ENCODE results near the gene KRTAP10-12.

Gene KRTAP10-12

DNA sequence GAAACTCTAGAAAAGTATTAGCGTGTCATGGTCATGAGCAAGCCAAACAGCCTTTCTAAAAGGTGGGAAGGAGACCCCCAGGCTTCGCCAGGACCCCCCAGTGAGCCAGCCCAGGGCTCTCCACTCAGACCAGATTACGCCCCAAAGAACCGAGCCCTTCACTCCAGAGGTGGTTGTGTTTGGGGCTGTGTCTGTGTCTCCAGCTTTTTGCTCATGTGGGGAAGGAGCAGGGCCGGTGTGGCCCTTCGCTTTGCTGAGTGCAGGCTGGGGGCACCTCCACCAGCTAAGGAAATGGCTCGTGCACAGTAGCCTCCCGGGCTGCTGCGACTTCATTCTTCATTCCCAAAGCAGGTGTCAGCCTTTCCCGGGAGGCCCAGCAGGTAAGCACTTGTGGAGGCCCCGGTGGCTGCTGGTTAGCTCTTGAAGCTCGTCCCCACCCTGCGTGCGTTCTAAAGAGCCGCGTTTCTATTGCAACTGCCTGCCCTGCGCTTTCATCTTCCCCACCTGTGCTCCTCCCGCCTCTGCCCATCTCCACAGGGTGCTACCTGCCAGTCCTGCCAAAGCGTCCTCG, 13.9 kb downstream of the KRTAP10-12 start:
- TF ChIP-seq EZH2 (optimal IDR thresholded peaks at IDR 0.05; ENCODE audit: low read depth, low read length): no peak
- no peak for TF ChIP-seq EZH2phosphoT487 (IDR thresholded peaks at IDR 0.05; ENCODE audit: low read length)
- TF ChIP-seq, protein P1, sequence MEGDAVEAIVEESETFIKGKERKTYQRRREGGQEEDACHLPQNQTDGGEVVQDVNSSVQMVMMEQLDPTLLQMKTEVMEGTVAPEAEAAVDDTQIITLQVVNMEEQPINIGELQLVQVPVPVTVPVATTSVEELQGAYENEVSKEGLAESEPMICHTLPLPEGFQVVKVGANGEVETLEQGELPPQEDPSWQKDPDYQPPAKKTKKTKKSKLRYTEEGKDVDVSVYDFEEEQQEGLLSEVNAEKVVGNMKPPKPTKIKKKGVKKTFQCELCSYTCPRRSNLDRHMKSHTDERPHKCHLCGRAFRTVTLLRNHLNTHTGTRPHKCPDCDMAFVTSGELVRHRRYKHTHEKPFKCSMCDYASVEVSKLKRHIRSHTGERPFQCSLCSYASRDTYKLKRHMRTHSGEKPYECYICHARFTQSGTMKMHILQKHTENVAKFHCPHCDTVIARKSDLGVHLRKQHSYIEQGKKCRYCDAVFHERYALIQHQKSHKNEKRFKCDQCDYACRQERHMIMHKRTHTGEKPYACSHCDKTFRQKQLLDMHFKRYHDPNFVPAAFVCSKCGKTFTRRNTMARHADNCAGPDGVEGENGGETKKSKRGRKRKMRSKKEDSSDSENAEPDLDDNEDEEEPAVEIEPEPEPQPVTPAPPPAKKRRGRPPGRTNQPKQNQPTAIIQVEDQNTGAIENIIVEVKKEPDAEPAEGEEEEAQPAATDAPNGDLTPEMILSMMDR (IDR thresholded peaks at IDR 0.05; ENCODE audit: low read length): no peak
- no peaks in the 10 kb centered on the region for H3F3A ChIP-seq (ENCODE audit: insufficient read depth, low read length)
- no peaks in the 10 kb centered on the region for H4K20me1 ChIP-seq (ENCODE audit: insufficient read depth, low read length)
- no peak overlapping the region for H2AFZ ChIP-seq (ENCODE audit: low read length)
- H3K36me3 ChIP-seq (replicated peaks; ENCODE audit: insufficient read depth, low read length): no peaks in the 10 kb centered on the region
- no peak overlapping the region for H3K9ac ChIP-seq (ENCODE audit: low read length)
- peaks cover 97% of the 10 kb centered on the region for H3K27me3 ChIP-seq (replicated peaks; ENCODE audit: insufficient read depth, low read length)
- no peak overlapping the region for H3K27ac ChIP-seq (ENCODE audit: low read length)
- H3K9me3 ChIP-seq (replicated peaks; ENCODE audit: insufficient read depth, low read length): no peaks in the 10 kb centered on the region
- no peaks in the 10 kb centered on the region for H3K79me2 ChIP-seq (ENCODE audit: low read length)
- no peak for DNase-seq
- no peaks in the 10 kb centered on the region for H3K4me1 ChIP-seq (ENCODE audit: low read length)
- H3K9me2 ChIP-seq (replicated peaks; ENCODE audit: insufficient read depth, low read length): no peaks in the 10 kb centered on the region
- H3K4me3 ChIP-seq (ENCODE audit: low read length): no peak overlapping the region
- no peak overlapping the region for H3K4me2 ChIP-seq (ENCODE audit: low read depth, low read length)

DNA sequence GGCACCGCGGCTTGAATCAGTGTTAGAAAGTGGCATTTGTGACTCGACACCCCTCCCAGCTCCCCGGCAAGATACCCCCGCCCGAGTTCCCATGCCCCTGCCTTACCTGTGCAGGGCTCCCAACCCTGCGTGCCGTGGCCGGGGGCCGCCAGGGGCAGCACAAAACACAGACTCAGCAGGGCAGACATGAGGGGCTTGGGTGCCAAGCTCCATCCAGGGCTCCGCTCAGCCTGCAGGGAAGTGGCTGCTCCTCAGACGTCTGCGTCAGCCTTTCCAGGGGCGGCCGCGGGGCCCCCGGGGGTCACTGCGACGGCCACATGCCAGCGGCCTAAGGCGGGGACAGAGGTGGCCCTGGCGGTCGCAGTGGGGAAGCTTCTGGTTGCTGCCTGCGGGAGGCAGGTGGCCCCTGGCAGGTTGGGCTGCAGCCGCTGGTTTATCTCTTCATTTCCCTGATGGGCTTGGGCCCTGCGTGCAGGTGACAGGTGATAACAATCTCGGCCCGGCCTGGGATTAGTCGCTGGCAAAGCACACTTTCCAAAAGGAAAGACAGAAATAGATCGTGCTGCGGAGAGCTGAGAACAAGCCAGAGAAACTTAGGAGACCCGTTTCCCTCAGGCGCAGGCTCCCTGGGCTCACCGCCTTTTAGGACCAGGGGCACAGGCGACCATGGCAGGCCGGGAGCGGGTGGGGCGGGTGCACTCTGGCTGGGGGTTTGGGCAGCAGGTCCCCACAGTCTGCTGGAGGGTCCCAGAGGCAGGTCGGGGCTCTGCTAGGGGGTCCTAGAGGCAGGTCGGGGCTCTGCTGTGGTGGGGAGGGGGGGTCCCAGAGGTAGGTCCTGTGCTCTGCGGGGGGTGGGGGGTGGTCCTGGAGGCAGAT, 14.6 kb downstream of the KRTAP10-12 start, which contains the start of gene TSPEAR:
TSPEAR (minus strand) TSS at position 246 of the 876 bp plus-strand sequence; CDS start at position 188, 58 bp downstream.
- no peak for DNase-seq
- H3K9me3 ChIP-seq (replicated peaks; ENCODE audit: insufficient read depth, low read length): no peaks in the 10 kb centered on the region
- H3K4me3 ChIP-seq (ENCODE audit: low read length): no peak within 1 kb of the TSS
- H3K4me1 ChIP-seq (ENCODE audit: low read length): no peaks in the 10 kb centered on the region
- H3K4me2 ChIP-seq (ENCODE audit: low read depth, low read length): no peak within 1 kb of the TSS
- no peak within 1 kb of the TSS for H2AFZ ChIP-seq (ENCODE audit: low read length)
- no peaks in the 10 kb centered on the region for H3K9me2 ChIP-seq (replicated peaks; ENCODE audit: insufficient read depth, low read length)
- no peaks in the 10 kb centered on the region for H3K79me2 ChIP-seq (ENCODE audit: low read length)
- H3K9ac ChIP-seq (ENCODE audit: low read length): no peak within 1 kb of the TSS
- no peaks in the 10 kb centered on the region for H3F3A ChIP-seq (ENCODE audit: insufficient read depth, low read length)
- TF ChIP-seq EZH2phosphoT487 (IDR thresholded peaks at IDR 0.05; ENCODE audit: low read length): peak; percentile 79; the same call in 1 of the 2 replicates
- no peak for TF ChIP-seq EZH2 (optimal IDR thresholded peaks at IDR 0.05; ENCODE audit: low read depth, low read length)
- TF ChIP-seq, protein P1 (IDR thresholded peaks at IDR 0.05; ENCODE audit: low read length): no peak
- H3K27me3 ChIP-seq (replicated peaks; ENCODE audit: insufficient read depth, low read length): peaks cover 91% of the 10 kb centered on the region
- H4K20me1 ChIP-seq (ENCODE audit: insufficient read depth, low read length): no peaks in the 10 kb centered on the region
- no peaks in the 10 kb centered on the region for H3K36me3 ChIP-seq (replicated peaks; ENCODE audit: insufficient read depth, low read length)
- H3K27ac ChIP-seq (ENCODE audit: low read length): no peak within 1 kb of the TSS

DNA sequence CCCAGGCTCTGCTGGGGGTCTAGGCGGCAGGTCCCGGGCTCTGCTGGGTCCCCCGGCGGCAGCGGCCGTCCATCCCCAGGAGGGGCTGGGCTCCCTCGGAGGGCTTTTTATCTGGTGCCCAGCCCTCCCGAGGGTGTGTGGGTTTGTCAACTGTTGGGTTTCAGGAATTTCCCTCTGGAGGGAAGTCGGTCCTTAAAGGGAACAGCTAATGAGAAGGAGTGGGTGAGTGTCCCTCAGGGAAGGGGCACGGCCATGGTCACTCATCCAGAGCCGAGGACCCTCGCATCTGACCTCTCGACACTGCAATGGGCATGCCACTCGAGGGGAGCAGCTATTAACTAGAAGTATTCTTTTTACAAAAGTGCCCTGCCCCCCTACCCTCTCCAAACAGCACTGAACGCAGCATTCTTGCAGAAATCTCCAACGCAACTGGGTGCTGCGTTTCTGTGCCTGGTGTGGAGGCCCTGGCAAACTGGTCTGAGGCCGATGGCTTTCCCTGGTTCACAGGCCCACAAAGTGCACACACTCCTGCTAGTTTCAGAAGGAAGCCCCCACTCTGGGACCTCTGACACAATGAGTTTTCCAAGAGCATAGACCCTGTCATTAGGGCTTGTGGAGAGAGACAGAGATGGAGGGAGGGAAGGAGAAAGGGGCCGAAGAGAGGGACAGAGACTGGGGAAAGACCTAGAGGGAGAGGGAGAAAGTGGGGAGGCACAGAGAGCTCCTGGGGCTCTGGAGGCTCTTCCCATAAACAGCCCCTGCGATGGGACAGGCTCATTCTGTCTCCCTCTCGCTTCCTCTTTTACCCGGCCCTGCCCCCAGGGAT, 15.4 kb downstream of the KRTAP10-12 start:
- Histone ChIP-seq H3K27ac (ENCODE audit: low read length) (no peak overlapping the region), H2AFZ (ENCODE audit: low read length) (no peak overlapping the region), H3K9ac (ENCODE audit: low read length) (no peak overlapping the region), H3K4me2 (ENCODE audit: low read depth, low read length) (no peak overlapping the region), H3K4me1 (ENCODE audit: low read length) (no peaks in the 10 kb centered on the region), H3K4me3 (ENCODE audit: low read length) (no peak overlapping the region), H3F3A (ENCODE audit: insufficient read depth, low read length) (no peaks in the 10 kb centered on the region), H4K20me1 (ENCODE audit: insufficient read depth, low read length) (no peaks in the 10 kb centered on the region), H3K27me3 (replicated peaks; ENCODE audit: insufficient read depth, low read length) (peaks cover 92% of the 10 kb centered on the region), H3K79me2 (ENCODE audit: low read length) (no peaks in the 10 kb centered on the region), H3K36me3 (replicated peaks; ENCODE audit: insufficient read depth, low read length) (no peaks in the 10 kb centered on the region), H3K9me2 (replicated peaks; ENCODE audit: insufficient read depth, low read length) (no peaks in the 10 kb centered on the region), H3K9me3 (replicated peaks; ENCODE audit: insufficient read depth, low read length) (no peaks in the 10 kb centered on the region)
- TF ChIP-seq EZH2phosphoT487 (IDR thresholded peaks at IDR 0.05; ENCODE audit: low read length): no peak
- TF ChIP-seq, protein P1 (IDR thresholded peaks at IDR 0.05; ENCODE audit: low read length): no peak
- peak; percentile 42 for TF ChIP-seq EZH2 (optimal IDR thresholded peaks at IDR 0.05; ENCODE audit: low read depth, low read length)
- DNase-seq: no peak
